Endothelial cell (in vitro differentiated cells): ENCODE results near the gene CDK6. TPM values are rescaled to one million over a fixed set of nuclear protein-coding genes. Genes with fewer than 3 reads are reported as not detected.

Experiments used
- DNase-seq: peaks from one replicate; pipeline ENCODE4 v3.0.0; 2021; ENCODE audit warnings: low spot score
- H3K27ac Mint-ChIP-seq: one replicate; pipeline ENCODE4 v1.8.0; 2021; ENCODE audit warnings: mixed read lengths, inconsistent platforms; ENCODE audit not compliant: unreplicated experiment
- H3K27me3 Mint-ChIP-seq: one replicate; pipeline ENCODE4 v1.8.0; 2021; ENCODE audit warnings: mild to moderate bottlenecking, moderate library complexity, mixed read lengths, inconsistent platforms; ENCODE audit not compliant: unreplicated experiment
- H3K36me3 Mint-ChIP-seq: one replicate; pipeline ENCODE4 v1.8.0; 2021; ENCODE audit warnings: mild to moderate bottlenecking, low read depth, mixed read lengths, inconsistent platforms; ENCODE audit not compliant: unreplicated experiment
- H3K4me1 Mint-ChIP-seq: one replicate; pipeline ENCODE4 v1.8.0; 2021; ENCODE audit warnings: mild to moderate bottlenecking, mixed read lengths, inconsistent platforms; ENCODE audit not compliant: unreplicated experiment
- H3K4me3 Mint-ChIP-seq: one replicate; pipeline ENCODE4 v1.8.0; 2021; ENCODE audit warnings: mild to moderate bottlenecking, mixed read lengths, inconsistent platforms; ENCODE audit not compliant: unreplicated experiment
- H3K9me3 Mint-ChIP-seq: one replicate; pipeline ENCODE4 v1.8.0; 2021; ENCODE audit warnings: mixed read lengths, inconsistent platforms; ENCODE audit not compliant: unreplicated experiment
- total RNA-seq: library from RNA; stranded (reverse); fragmentation: NEBNext Ultra II Directional; extraction: Animal tissue kit (Norgen Biotek cat#: 25700); gene quantifications from one replicate; pipeline ENCODE4 v1.2.1, GENCODE V29; 2021; ENCODE audit not compliant: unreplicated experiment
- TF ChIP-seq, protein P1 (sequence below): fragments of 200-600 bp; sonication (generic); IDR thresholded peaks from one replicate; pipeline ENCODE4 v1.5.0; 2021; ENCODE audit warnings: antibody characterized with exemption; ENCODE audit not compliant: unreplicated experiment

CDK6 gene
- total RNA-seq, 1 donor from 2014 or later: 32.6 TPM

DNA sequence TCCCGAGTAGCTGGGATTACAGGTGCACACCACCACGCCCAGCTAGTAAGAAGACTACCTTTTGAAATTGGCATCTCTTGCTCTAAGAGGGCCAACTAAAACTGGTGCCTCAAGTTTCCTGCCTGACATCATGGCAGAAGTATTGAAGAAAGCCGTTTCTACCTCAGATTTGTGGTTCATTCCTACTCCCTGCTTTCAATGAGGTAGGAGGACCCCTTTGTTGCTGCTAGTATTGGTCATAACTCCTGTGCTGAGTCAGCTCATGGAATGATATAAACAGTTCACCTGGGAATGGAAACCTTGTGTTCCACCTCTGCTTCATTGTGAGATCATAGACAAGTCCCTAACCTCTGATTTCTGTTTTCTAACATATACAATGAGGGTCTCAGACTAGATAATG lies 82.8 kb downstream of the CDK6 start:
- H3K4me1 Mint-ChIP-seq: peaks cover 24% of the 10 kb centered on the region

DNA sequence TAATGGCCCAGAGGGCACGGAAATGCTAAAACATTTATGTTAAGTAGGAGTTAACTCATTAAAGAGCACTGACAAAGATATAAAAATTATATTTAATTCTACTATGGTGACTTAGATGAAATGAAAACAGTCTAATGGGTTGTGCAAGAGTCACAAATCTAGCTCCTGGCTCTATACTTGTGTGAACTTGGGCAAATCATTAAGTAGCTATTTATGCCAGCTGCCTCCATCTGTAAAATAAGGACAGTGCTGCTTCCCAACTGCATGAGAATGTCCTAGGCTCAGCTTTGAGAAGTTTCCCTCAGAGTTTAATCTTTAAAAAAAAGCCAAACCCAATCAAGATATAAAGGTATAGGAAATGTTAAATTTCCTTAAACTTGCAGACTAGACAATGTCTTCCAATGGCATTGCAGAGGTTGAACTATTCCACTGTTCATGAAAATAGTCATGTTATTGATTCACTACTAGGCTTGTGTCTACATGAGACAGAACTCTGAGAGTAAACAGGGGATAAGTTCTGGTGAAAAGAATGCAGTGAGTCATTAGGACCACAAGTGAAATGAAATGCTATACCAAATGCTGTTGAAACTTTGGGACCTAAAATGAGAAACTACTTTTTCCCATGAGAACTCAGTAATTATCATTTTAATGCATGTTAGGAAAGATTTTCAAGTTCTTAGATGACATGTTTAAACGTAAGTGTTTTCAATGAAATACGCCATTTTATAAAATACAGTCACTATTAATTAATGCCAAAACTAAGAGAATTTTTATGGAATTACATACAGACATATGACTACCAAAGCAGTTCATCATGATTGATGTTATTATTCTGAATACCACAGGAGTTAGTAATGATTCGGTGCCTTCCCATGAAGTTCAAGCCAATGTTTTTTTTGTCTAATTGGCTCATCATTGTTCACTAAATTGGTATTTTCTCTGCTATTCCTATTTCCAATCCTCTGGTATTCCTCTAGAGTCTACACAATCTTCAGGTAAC lies 84.2 kb downstream of the CDK6 start:
- Mint-ChIP-seq H3K36me3 (no peaks in the 10 kb centered on the region), H3K27me3 (no peaks in the 10 kb centered on the region), H3K4me1 (peaks cover 24% of the 10 kb centered on the region), H3K27ac (no peak overlapping the region), H3K4me3 (no peak overlapping the region), H3K9me3 (no peaks in the 10 kb centered on the region)
- no peak for DNase-seq
- TF ChIP-seq, protein P1, sequence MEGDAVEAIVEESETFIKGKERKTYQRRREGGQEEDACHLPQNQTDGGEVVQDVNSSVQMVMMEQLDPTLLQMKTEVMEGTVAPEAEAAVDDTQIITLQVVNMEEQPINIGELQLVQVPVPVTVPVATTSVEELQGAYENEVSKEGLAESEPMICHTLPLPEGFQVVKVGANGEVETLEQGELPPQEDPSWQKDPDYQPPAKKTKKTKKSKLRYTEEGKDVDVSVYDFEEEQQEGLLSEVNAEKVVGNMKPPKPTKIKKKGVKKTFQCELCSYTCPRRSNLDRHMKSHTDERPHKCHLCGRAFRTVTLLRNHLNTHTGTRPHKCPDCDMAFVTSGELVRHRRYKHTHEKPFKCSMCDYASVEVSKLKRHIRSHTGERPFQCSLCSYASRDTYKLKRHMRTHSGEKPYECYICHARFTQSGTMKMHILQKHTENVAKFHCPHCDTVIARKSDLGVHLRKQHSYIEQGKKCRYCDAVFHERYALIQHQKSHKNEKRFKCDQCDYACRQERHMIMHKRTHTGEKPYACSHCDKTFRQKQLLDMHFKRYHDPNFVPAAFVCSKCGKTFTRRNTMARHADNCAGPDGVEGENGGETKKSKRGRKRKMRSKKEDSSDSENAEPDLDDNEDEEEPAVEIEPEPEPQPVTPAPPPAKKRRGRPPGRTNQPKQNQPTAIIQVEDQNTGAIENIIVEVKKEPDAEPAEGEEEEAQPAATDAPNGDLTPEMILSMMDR: no peak

More for the DNA sequence above, 82.8 kb downstream of the CDK6 start:
- Mint-ChIP-seq H3K27me3 (no peaks in the 10 kb centered on the region), H3K9me3 (no peaks in the 10 kb centered on the region), H3K36me3 (no peaks in the 10 kb centered on the region), H3K27ac (no peak overlapping the region), H3K4me3 (no peak overlapping the region)
- TF ChIP-seq, protein P1: no peak
- DNase-seq: no peak

DNA sequence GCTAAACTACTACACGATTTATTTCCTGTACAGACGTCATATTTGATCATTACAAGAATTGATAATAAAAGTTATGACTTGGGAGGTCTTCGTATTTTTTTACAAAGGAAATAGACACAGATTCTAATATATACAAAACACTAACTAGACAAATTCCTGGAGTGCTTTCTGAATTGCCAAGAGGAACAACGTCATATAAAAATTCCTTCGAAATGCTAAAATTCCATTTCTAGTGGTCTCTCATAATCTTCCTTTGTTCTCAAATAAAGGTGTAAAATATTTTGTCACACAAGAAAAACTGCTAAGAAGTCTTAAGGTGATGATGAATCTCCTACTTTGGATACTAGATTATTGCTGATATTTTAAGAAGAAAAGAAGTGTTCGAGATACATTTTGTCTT lies 85.4 kb downstream of the CDK6 start:
- Mint-ChIP-seq H3K27ac (no peak overlapping the region), H3K9me3 (no peaks in the 10 kb centered on the region), H3K4me1 (peaks cover 22% of the 10 kb centered on the region), H3K4me3 (no peak overlapping the region), H3K27me3 (no peaks in the 10 kb centered on the region), H3K36me3 (no peaks in the 10 kb centered on the region)
- TF ChIP-seq, protein P1: no peak
- no peak for DNase-seq

DNA sequence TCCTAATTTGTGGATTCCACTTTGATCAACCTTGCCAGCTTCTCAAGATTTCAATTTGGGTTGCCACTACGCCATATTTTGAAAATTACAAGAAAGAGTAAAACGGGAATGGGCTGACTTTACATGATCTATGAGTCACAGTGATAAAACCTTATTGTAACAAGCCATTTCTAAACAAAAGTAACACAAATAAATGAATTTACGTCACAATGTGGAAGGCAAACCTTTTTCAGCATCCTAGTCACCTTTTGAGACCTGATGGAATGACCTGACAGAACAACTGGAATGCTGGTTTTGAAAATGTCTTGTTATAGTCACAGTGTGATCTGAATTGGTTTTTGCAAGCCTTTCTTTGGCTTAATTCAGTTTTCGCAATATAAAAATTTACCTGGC lies 85.9 kb downstream of the CDK6 start:
- H3K36me3 Mint-ChIP-seq: no peaks in the 10 kb centered on the region
- no peaks in the 10 kb centered on the region for H3K9me3 Mint-ChIP-seq
- no peak for DNase-seq
- peaks cover 17% of the 10 kb centered on the region for H3K4me1 Mint-ChIP-seq
- no peak overlapping the region for H3K4me3 Mint-ChIP-seq
- TF ChIP-seq, protein P1: no peak
- H3K27ac Mint-ChIP-seq: no peak overlapping the region
- no peaks in the 10 kb centered on the region for H3K27me3 Mint-ChIP-seq

DNA sequence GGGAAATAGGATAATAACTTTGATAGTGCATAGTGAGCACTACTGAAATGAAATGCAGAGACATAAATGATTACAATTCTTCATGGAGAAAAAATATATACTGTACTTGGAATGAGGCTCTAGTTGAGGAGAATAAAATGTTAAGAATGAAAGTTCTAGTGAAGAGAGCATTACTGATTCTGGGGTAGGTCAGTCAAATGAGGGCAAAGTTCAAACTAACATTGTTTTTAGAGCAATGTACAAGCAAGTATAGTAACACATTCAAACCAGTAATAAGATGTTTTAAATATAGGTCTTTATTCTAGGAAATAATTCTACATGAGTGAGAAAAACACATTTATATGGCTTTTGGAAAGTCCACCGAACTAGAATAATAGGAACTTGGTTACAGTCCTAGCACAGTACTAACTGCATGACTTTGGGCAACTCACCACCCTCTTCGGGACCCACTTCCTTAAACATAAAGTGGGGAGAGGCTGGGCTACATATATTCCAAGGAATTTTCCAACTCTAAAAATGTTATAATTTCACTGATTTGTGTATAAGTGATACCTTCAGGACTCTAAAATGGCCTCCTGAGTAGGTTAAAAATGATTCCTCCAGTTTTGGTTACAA lies 86.4 kb downstream of the CDK6 start:
- H3K9me3 Mint-ChIP-seq: no peaks in the 10 kb centered on the region
- TF ChIP-seq, protein P1: no peak
- H3K27me3 Mint-ChIP-seq: no peaks in the 10 kb centered on the region
- peaks cover 12% of the 10 kb centered on the region for H3K4me1 Mint-ChIP-seq
- no peak overlapping the region for H3K27ac Mint-ChIP-seq
- H3K4me3 Mint-ChIP-seq: no peak overlapping the region
- DNase-seq: no peak
- H3K36me3 Mint-ChIP-seq: no peaks in the 10 kb centered on the region
